Panc1 (cell line): ENCODE measurements around the gene FBLN2.

Experiments
- POLR2AphosphoS5 ChIP-seq: IDR thresholded peaks from 2 replicates; pipeline ENCODE4 v1.6.1; 2012; ENCODE audit warnings: mild to moderate bottlenecking, low read depth, low read length, moderate library complexity
- SIN3A ChIP-seq: IDR thresholded peaks from 2 replicates; pipeline ENCODE4 v1.6.1; 2012; ENCODE audit warnings: low read depth, mild to moderate bottlenecking, low read length, moderate library complexity, borderline replicate concordance; ENCODE audit not compliant: insufficient read depth
- TCF7L2 ChIP-seq: IDR thresholded peaks from 2 replicates; pipeline ENCODE4 v1.6.1; 2011; ENCODE audit warnings: mild to moderate bottlenecking, low read depth, low read length, inconsistent platforms
- TF ChIP-seq, protein P1 (sequence below): fragments of 450-650 bp; IDR thresholded peaks from 2 replicates; pipeline ENCODE4 v1.5.1; 2017; ENCODE audit warnings: mild to moderate bottlenecking
- TF ChIP-seq, protein P2 (sequence below), 2 experiments: IDR thresholded peaks; 2 replicates each; pipeline ENCODE4 v1.6.1; 2011 to 2012; ENCODE audit warnings: low read depth in 2 of 2, control low read depth in 1 of 2, low read length in 1 of 2, mild to moderate bottlenecking in 1 of 2, moderate library complexity in 1 of 2; ENCODE audit not compliant: insufficient read depth in 1 of 2

DNA sequence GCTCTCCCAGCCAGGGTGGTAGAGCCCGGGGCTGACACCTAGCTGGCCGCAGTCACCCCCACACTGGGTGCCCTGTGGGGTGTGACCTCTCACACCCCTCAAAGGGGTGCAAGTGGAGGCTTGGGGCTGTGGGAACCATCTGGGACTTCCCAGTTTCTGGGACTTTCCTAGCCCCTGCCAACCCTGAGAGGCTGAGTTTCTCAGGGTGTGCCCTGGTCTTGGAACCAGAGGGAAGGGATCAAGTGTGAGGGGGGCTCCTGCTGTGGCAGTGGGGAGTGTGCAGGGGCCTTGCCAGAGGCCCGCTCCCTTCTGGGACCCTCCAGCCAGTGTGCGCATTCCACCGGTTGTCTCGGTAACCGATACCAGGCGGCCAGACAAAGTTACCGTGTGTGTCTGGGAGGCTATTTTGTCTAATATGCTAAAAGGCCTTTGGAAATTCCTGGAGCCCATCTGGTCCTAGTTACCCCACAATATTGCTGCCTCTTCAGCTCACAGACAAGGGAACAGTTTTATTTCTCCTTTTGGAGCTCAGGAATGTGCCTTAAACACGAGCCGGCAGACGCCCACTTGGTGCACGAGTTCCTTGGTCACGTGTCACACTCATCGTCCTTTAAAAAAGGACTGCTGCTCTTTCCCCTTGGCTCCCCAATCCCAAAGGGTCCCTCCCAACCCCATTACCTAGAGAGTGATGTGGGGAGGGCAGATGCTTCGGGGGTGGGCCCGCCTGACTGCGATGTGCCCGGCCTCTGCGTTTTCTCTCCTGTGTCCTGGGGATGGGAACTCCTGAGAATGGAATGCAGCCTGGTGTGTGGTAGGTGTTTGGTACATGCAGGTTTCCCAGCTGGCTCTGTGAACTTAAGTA lies 35.6 kb upstream of the FBLN2 start:
- TF ChIP-seq, protein P1, sequence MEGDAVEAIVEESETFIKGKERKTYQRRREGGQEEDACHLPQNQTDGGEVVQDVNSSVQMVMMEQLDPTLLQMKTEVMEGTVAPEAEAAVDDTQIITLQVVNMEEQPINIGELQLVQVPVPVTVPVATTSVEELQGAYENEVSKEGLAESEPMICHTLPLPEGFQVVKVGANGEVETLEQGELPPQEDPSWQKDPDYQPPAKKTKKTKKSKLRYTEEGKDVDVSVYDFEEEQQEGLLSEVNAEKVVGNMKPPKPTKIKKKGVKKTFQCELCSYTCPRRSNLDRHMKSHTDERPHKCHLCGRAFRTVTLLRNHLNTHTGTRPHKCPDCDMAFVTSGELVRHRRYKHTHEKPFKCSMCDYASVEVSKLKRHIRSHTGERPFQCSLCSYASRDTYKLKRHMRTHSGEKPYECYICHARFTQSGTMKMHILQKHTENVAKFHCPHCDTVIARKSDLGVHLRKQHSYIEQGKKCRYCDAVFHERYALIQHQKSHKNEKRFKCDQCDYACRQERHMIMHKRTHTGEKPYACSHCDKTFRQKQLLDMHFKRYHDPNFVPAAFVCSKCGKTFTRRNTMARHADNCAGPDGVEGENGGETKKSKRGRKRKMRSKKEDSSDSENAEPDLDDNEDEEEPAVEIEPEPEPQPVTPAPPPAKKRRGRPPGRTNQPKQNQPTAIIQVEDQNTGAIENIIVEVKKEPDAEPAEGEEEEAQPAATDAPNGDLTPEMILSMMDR, result no peak
- no peak for TF ChIP-seq POLR2AphosphoS5
- no peak for TF ChIP-seq SIN3A
- no peak for TF ChIP-seq TCF7L2
- TF ChIP-seq, protein P2, sequence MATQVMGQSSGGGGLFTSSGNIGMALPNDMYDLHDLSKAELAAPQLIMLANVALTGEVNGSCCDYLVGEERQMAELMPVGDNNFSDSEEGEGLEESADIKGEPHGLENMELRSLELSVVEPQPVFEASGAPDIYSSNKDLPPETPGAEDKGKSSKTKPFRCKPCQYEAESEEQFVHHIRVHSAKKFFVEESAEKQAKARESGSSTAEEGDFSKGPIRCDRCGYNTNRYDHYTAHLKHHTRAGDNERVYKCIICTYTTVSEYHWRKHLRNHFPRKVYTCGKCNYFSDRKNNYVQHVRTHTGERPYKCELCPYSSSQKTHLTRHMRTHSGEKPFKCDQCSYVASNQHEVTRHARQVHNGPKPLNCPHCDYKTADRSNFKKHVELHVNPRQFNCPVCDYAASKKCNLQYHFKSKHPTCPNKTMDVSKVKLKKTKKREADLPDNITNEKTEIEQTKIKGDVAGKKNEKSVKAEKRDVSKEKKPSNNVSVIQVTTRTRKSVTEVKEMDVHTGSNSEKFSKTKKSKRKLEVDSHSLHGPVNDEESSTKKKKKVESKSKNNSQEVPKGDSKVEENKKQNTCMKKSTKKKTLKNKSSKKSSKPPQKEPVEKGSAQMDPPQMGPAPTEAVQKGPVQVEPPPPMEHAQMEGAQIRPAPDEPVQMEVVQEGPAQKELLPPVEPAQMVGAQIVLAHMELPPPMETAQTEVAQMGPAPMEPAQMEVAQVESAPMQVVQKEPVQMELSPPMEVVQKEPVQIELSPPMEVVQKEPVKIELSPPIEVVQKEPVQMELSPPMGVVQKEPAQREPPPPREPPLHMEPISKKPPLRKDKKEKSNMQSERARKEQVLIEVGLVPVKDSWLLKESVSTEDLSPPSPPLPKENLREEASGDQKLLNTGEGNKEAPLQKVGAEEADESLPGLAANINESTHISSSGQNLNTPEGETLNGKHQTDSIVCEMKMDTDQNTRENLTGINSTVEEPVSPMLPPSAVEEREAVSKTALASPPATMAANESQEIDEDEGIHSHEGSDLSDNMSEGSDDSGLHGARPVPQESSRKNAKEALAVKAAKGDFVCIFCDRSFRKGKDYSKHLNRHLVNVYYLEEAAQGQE (IDR thresholded peaks at IDR 0.05; ENCODE audit: insufficient read depth in 1 of 2, low read depth in 2 of 2, low read length in 1 of 2), result no peak
